HEK293 (cell line): ENCODE results near the gene TBL1Y.
"Not testable (repeated sequence)": the region's sequence is repeated elsewhere in the genome, so short reads cannot be mapped to it uniquely, and the experiment has no call there.

Source experiments
- CTCF ChIA-PET: fragments of 350-600 bp; formaldehyde crosslinking; extraction: SDS; loops from one replicate; lab custom pipeline; 2021; ENCODE audit warnings: antibody characterized with exemption; lab: Yijun Ruan, JAX
- POLR2A ChIA-PET: fragments of 300-600 bp; formaldehyde crosslinking; extraction: SDS; loops from one replicate; lab custom pipeline; 2020; ENCODE audit warnings: antibody characterized with exemption, inconsistent platforms; lab: Yijun Ruan, JAX
- H3K27ac ChIP-seq: fragments of 200-500 bp; sonication (Bioruptor generic); 2 replicates; pipeline ENCODE4 v1.5.1; 2014; ENCODE audit warnings: low read depth, low read length, control low read depth, inconsistent platforms; ENCODE audit errors: extremely low read depth
- H3K36me3 ChIP-seq, 2 experiments: fragments of 200-500 bp in 1 of 2; sonication (Bioruptor generic) in 1 of 2; 1 replicate in 1 of 2; 2 replicates in 1 of 2; pipeline ENCODE4 v1.5.1; 2014 to 2017; ENCODE audit warnings: inconsistent platforms in 2 of 2, low read length in 2 of 2; ENCODE audit not compliant: control insufficient read depth in 2 of 2, insufficient read depth in 1 of 2
- H3K4me1 ChIP-seq: fragments of 200-500 bp; sonication (Bioruptor generic); 2 replicates; pipeline ENCODE4 v1.5.1; 2014; ENCODE audit warnings: mild to moderate bottlenecking, low read length, inconsistent platforms; ENCODE audit not compliant: control insufficient read depth, insufficient read depth
- H3K4me3 ChIP-seq: 2 replicates; pipeline ENCODE4 v1.5.1; 2011; ENCODE audit warnings: low read depth, mild to moderate bottlenecking, control low read depth, low read length, moderate library complexity
- H3K9me3 ChIP-seq: fragments of 200-500 bp; sonication (Bioruptor generic); 2 replicates; pipeline ENCODE4 v1.5.1; 2014; ENCODE audit warnings: low read depth, low read length, inconsistent platforms; ENCODE audit not compliant: control insufficient read depth, insufficient read depth
- MEIS1 ChIP-seq: sonication (generic); formaldehyde crosslinking; IDR thresholded peaks from 2 replicates; pipeline ENCODE4 v1.8.1; 2022; ENCODE audit warnings: missing genetic modification reagents, mild to moderate bottlenecking, borderline replicate concordance
- MYNN ChIP-seq: fragments of 450-650 bp; formaldehyde crosslinking; IDR thresholded peaks from 2 replicates; pipeline ENCODE4 v1.5.1; 2016; ENCODE audit warnings: missing biosample characterization, missing genetic modification characterization, borderline replicate concordance
- OSR2 ChIP-seq: fragments of 450-650 bp; formaldehyde crosslinking; IDR thresholded peaks from 2 replicates; pipeline ENCODE4 v1.5.1; 2016; ENCODE audit warnings: missing biosample characterization, missing genetic modification characterization
- SCRT1 ChIP-seq: fragments of 450-650 bp; formaldehyde crosslinking; IDR thresholded peaks from 2 replicates; pipeline ENCODE4 v1.5.1; 2016; ENCODE audit warnings: missing biosample characterization, missing genetic modification characterization, borderline replicate concordance
- SP7 ChIP-seq: fragments of 450-650 bp; formaldehyde crosslinking; IDR thresholded peaks from 2 replicates; pipeline ENCODE4 v1.5.1; 2016; ENCODE audit warnings: missing biosample characterization, missing genetic modification characterization
- ZBTB7A ChIP-seq: fragments of 450-650 bp; formaldehyde crosslinking; IDR thresholded peaks from 2 replicates; pipeline ENCODE4 v1.5.1; 2016; ENCODE audit warnings: low read depth, missing biosample characterization, missing genetic modification characterization
- ZNF175 ChIP-seq: fragments of 450-650 bp; formaldehyde crosslinking; IDR thresholded peaks from 2 replicates; pipeline ENCODE4 v1.5.1; 2016; ENCODE audit warnings: missing biosample characterization, missing genetic modification characterization
- ZNF529 ChIP-seq: fragments of 450-650 bp; formaldehyde crosslinking; IDR thresholded peaks from 2 replicates; pipeline ENCODE4 v1.5.1; 2017; ENCODE audit warnings: missing genetic modification characterization, missing biosample characterization; ENCODE audit not compliant: insufficient replicate concordance
- ZNF580 ChIP-seq: fragments of 450-650 bp; formaldehyde crosslinking; IDR thresholded peaks from 2 replicates; pipeline ENCODE4 v1.5.1; 2016; ENCODE audit warnings: missing biosample characterization, missing genetic modification characterization
- ZNF837 ChIP-seq: fragments of 450-650 bp; formaldehyde crosslinking; IDR thresholded peaks from 2 replicates; pipeline ENCODE4 v1.5.1; 2016; ENCODE audit warnings: missing biosample characterization, missing genetic modification characterization
- TF ChIP-seq, protein P1 (sequence below): fragments of 450-650 bp; formaldehyde crosslinking; IDR thresholded peaks from 2 replicates; pipeline ENCODE4 v1.5.1; 2016; ENCODE audit warnings: missing biosample characterization, missing genetic modification characterization, borderline replicate concordance
- TF ChIP-seq, protein P2 (sequence below): fragments of 450-650 bp; formaldehyde crosslinking; IDR thresholded peaks from 2 replicates; pipeline ENCODE4 v1.5.1; 2016; ENCODE audit warnings: missing biosample characterization, missing genetic modification characterization

The TBL1Y gene

DNA sequence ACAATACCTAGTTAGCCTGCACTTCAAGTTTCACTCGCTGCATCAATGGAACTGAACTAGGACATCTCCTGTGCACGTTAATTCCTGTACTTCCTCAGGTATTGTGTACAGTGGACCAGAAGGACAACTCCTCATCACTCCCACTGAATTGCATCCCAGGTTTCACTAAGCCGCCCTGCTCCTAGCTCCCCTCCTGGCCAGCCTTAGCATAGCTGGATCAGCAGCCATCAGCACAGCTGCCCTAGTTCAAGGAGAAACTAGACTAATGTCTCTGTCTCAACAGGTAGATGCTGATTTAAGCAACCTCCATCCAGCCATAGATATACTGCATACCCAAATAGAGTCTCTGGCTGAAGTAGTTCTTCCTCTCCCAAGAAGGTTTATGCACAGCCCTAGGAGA is 16.0 kb upstream of the TBL1Y start:
- Histone ChIP-seq H3K4me3 (no peak overlapping the region), H3K4me1 (no peaks in the 10 kb centered on the region), H3K27ac (no peak overlapping the region)
- POLR2A ChIA-PET = no interaction called here
- CTCF ChIA-PET = no interaction called here
- TF ChIP-seq, protein P1, sequence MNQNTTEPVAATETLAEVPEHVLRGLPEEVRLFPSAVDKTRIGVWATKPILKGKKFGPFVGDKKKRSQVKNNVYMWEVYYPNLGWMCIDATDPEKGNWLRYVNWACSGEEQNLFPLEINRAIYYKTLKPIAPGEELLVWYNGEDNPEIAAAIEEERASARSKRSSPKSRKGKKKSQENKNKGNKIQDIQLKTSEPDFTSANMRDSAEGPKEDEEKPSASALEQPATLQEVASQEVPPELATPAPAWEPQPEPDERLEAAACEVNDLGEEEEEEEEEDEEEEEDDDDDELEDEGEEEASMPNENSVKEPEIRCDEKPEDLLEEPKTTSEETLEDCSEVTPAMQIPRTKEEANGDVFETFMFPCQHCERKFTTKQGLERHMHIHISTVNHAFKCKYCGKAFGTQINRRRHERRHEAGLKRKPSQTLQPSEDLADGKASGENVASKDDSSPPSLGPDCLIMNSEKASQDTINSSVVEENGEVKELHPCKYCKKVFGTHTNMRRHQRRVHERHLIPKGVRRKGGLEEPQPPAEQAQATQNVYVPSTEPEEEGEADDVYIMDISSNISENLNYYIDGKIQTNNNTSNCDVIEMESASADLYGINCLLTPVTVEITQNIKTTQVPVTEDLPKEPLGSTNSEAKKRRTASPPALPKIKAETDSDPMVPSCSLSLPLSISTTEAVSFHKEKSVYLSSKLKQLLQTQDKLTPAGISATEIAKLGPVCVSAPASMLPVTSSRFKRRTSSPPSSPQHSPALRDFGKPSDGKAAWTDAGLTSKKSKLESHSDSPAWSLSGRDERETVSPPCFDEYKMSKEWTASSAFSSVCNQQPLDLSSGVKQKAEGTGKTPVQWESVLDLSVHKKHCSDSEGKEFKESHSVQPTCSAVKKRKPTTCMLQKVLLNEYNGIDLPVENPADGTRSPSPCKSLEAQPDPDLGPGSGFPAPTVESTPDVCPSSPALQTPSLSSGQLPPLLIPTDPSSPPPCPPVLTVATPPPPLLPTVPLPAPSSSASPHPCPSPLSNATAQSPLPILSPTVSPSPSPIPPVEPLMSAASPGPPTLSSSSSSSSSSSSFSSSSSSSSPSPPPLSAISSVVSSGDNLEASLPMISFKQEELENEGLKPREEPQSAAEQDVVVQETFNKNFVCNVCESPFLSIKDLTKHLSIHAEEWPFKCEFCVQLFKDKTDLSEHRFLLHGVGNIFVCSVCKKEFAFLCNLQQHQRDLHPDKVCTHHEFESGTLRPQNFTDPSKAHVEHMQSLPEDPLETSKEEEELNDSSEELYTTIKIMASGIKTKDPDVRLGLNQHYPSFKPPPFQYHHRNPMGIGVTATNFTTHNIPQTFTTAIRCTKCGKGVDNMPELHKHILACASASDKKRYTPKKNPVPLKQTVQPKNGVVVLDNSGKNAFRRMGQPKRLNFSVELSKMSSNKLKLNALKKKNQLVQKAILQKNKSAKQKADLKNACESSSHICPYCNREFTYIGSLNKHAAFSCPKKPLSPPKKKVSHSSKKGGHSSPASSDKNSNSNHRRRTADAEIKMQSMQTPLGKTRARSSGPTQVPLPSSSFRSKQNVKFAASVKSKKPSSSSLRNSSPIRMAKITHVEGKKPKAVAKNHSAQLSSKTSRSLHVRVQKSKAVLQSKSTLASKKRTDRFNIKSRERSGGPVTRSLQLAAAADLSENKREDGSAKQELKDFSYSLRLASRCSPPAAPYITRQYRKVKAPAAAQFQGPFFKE (tag by site-specific recombination) = no peak
- TF ChIP-seq ZBTB7A (tag by site-specific recombination) (no peak), ZNF175 (tag by site-specific recombination) (no peak)
- TF ChIP-seq, protein P2, sequence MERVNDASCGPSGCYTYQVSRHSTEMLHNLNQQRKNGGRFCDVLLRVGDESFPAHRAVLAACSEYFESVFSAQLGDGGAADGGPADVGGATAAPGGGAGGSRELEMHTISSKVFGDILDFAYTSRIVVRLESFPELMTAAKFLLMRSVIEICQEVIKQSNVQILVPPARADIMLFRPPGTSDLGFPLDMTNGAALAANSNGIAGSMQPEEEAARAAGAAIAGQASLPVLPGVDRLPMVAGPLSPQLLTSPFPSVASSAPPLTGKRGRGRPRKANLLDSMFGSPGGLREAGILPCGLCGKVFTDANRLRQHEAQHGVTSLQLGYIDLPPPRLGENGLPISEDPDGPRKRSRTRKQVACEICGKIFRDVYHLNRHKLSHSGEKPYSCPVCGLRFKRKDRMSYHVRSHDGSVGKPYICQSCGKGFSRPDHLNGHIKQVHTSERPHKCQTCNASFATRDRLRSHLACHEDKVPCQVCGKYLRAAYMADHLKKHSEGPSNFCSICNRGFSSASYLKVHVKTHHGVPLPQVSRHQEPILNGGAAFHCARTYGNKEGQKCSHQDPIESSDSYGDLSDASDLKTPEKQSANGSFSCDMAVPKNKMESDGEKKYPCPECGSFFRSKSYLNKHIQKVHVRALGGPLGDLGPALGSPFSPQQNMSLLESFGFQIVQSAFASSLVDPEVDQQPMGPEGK (tag by site-specific recombination) = no peak
- TF ChIP-seq, all 188 proteins: peak for 0
- no peaks in the 10 kb centered on the region for H3K36me3 ChIP-seq
- no peaks in the 10 kb centered on the region for H3K9me3 ChIP-seq

- TF ChIP-seq OSR2 (tag by site-specific recombination) = no peak
- TF ChIP-seq MEIS1 = no peak
- no peak for TF ChIP-seq SCRT1 (tag by site-specific recombination)
- no peak for TF ChIP-seq ZNF580
- TF ChIP-seq ZNF837 (tag by site-specific recombination) = no peak
- no peak for TF ChIP-seq ZNF529 (tag by site-specific recombination)
- TF ChIP-seq SP7 = no peak
- no peak for TF ChIP-seq MYNN (tag by site-specific recombination)
- TF ChIP-seq, all 188 proteins: peak for 0
- no peak overlapping the region for H3K27ac ChIP-seq
- H3K9me3 ChIP-seq = no peaks in the 10 kb centered on the region
- ChIA-PET CTCF (no interaction called here), POLR2A (no interaction called here)
- no peaks in the 10 kb centered on the region for H3K4me1 ChIP-seq
- H3K36me3 ChIP-seq = no peaks in the 10 kb centered on the region
- H3K4me3 ChIP-seq = no peak overlapping the region
Observed at GRCh38 chrY:6895236-6895635, 15.3 kb upstream of the TBL1Y start.

GRCh38 chrY:6902116-6902515 is 8.4 kb upstream of the TBL1Y start:
- POLR2A ChIA-PET = not testable (repeated sequence)

More at GRCh38 chrY:6902116-6902515, 8.4 kb upstream of the TBL1Y start:
- H3K27ac ChIP-seq, H3K36me3 ChIP-seq, CTCF ChIA-PET, H3K9me3 ChIP-seq, H3K4me3 ChIP-seq, H3K4me1 ChIP-seq: not testable (repeated sequence)
